A673 (cell line): ENCODE measurements around the gene MFSD2B. TPM values are rescaled to one million over a fixed set of nuclear protein-coding genes. Genes with fewer than 3 reads are reported as not detected.

ENCODE experiments used
- Bru-seq: library from RNA; stranded (reverse); fragments of 400-500 nt; gene quantifications from one replicate; lab custom pipeline; 2021; lab: Mats Ljungman, UMichigan
- BruChase-seq, 2 experiments: library from RNA; stranded (reverse); fragments of 400-500 nt; gene quantifications; one replicate each; lab custom pipeline; 2021; lab: Mats Ljungman, UMichigan
- BruUV-seq: library from RNA; stranded (reverse); fragments of 400-500 nt; replicated peaks from 2 replicates; lab custom pipeline; 2021; lab: Mats Ljungman, UMichigan
- CTCF ChIA-PET: fragments of 300-600 bp; sonication (Branson Sonifier 250); formaldehyde crosslinking; loops from one replicate; lab custom pipeline; 2022; ENCODE audit warnings: antibody characterized with exemption; lab: Charles Lee
- POLR2A ChIA-PET: fragments of 300-600 bp; sonication (Branson Sonifier 250); formaldehyde crosslinking; loops from one replicate; lab custom pipeline; 2022; ENCODE audit warnings: antibody characterized with exemption; ENCODE audit not compliant: low non-redundant PET; lab: Charles Lee
- DNase-seq: peaks from one replicate; pipeline ENCODE4 v3.0.0-alpha.2; 2015; ENCODE audit warnings: low spot score
- H3K27ac ChIP-seq: fragments of 200-600 bp; sonication (generic); 2 replicates; pipeline ENCODE4 v1.5.1; 2016; ENCODE audit warnings: mixed run types, low read depth, mild to moderate bottlenecking, mixed read lengths, antibody characterized with exemption, low read length; ENCODE audit not compliant: poor library complexity, severe bottlenecking
- H3K27me3 ChIP-seq: fragments of 200-600 bp; sonication (generic); replicated peaks from 2 replicates; pipeline ENCODE4 v1.6.1; 2017; ENCODE audit warnings: mixed run types, low read depth, mild to moderate bottlenecking, mixed read lengths, antibody characterized with exemption, low read length; ENCODE audit not compliant: insufficient read depth, poor library complexity
- H3K36me3 ChIP-seq: fragments of 200-600 bp; sonication (generic); 2 replicates; pipeline ENCODE4 v1.6.1; 2016; ENCODE audit warnings: mixed run types, mild to moderate bottlenecking, mixed read lengths, antibody characterized with exemption, low read length; ENCODE audit not compliant: insufficient read depth, poor library complexity, severe bottlenecking
- H3K4me1 ChIP-seq: fragments of 200-600 bp; sonication (generic); 2 replicates; pipeline ENCODE4 v1.6.1; 2017; ENCODE audit warnings: mixed run types, mild to moderate bottlenecking, mixed read lengths, antibody characterized with exemption, low read length; ENCODE audit not compliant: insufficient read depth, poor library complexity, severe bottlenecking
- H3K4me3 ChIP-seq: fragments of 200-600 bp; sonication (generic); 2 replicates; pipeline ENCODE4 v1.5.1; 2016; ENCODE audit warnings: low read depth, mixed run types, mild to moderate bottlenecking, mixed read lengths, low read length; ENCODE audit not compliant: poor library complexity, severe bottlenecking
- H3K9me3 ChIP-seq: fragments of 200-600 bp; sonication (generic); 2 replicates; pipeline ENCODE4 v1.6.1; 2016; ENCODE audit warnings: mixed run types, low read depth, mild to moderate bottlenecking, mixed read lengths, antibody characterized with exemption, low read length; ENCODE audit not compliant: poor library complexity, severe bottlenecking
- CTCF ChIP-seq: fragments of 300-800, 200-600 bp; sonication (generic); conservative IDR thresholded peaks from 2 replicates; pipeline ENCODE4 v1.5.1; 2017; ENCODE audit warnings: low read depth, mild to moderate bottlenecking, antibody characterized with exemption, low read length, moderate library complexity, mixed read lengths
- EZH2 ChIP-seq: fragments of 200-600 bp; sonication (generic); IDR thresholded peaks from 2 replicates; pipeline ENCODE4 v1.6.1; 2017; ENCODE audit warnings: borderline replicate concordance, low read depth, mild to moderate bottlenecking, mixed read lengths, antibody characterized with exemption, low read length; ENCODE audit not compliant: poor library complexity, severe bottlenecking
- intact Hi-C: fragments of 100-400 bp; cut with micrococcal nuclease; formaldehyde crosslinking; loops from one replicate; pipeline ENCODE4 v1.10.0; 2022; ENCODE audit not compliant: unreplicated experiment
- long read RNA-seq: library from polyadenylated mRNA; stranded (forward); transcript quantifications from one replicate; pipeline ENCODE4 v2.0.0, GENCODE V29; 2022
- total RNA-seq: library from RNA; stranded (reverse); gene quantifications from 2 replicates; pipeline ENCODE4 v1.2.3, GENCODE V29; 2021

The MFSD2B gene
- total RNA-seq (0.42 TPM in 1 of 2 replicates, not detected in the other), Bru-seq, nascent RNA (percentile 30 among the genes with signal in this experiment), BruChase-seq, experiment 1, labeled RNA remaining after a 2-hour chase (percentile 36 among the genes with signal in this experiment), BruChase-seq, experiment 2, labeled RNA remaining after a 6-hour chase (percentile 32 among the genes with signal in this experiment)
- long read RNA-seq, partial matches to known transcripts = 0 of 4 reads
- long read RNA-seq, other reads (novel, unspliced or antisense) = 4 of 4 reads

- H3K4me1 ChIP-seq = no peaks in the 10 kb centered on the region
- DNase-seq = no peak
- BruUV-seq = no TSS peak
- ChIA-PET CTCF (no interaction called here), POLR2A (no interaction called here)
- intact Hi-C loops = no loop called here
- H3K27me3 ChIP-seq = no peaks in the 10 kb centered on the region
- H3K4me3 ChIP-seq = peak within 1 kb of the TSS; percentile 41
- no peaks in the 10 kb centered on the region for H3K36me3 ChIP-seq
- H3K9me3 ChIP-seq = no peaks in the 10 kb centered on the region
- H3K27ac ChIP-seq = no peak within 1 kb of the TSS
- TF ChIP-seq EZH2 (no peak), CTCF (no peak)
Observed at GRCh38 chr2:24009680-24010476, at the start of gene MFSD2B. Gene MFSD2B (plus strand): TSS chr2:24010085. CDS start chr2:24010097, 12 bp downstream.

- Histone ChIP-seq H3K27me3 (no peaks in the 10 kb centered on the region), H3K4me1 (no peaks in the 10 kb centered on the region), H3K9me3 (no peaks in the 10 kb centered on the region), H3K4me3 (no peak overlapping the region), H3K27ac (no peak overlapping the region), H3K36me3 (no peaks in the 10 kb centered on the region)
- TF ChIP-seq EZH2 (no peak), CTCF (no peak)
- ChIA-PET POLR2A (no interaction called here), CTCF (no interaction called here)
- no TSS peak for BruUV-seq
- no peak for DNase-seq
- intact Hi-C loops = no loop called here
Observed at GRCh38 chr2:23967846-23968245, 42.0 kb upstream of the MFSD2B start.

GRCh38 chr2:23976883-23977282 lies 33.0 kb upstream of the MFSD2B start:
- DNase-seq = no peak
- no peak for TF ChIP-seq CTCF
- TF ChIP-seq EZH2 = no peak
- Histone ChIP-seq H3K27me3 (no peaks in the 10 kb centered on the region), H3K36me3 (peaks cover 5% of the 10 kb centered on the region), H3K9me3 (no peaks in the 10 kb centered on the region), H3K4me3 (no peak overlapping the region), H3K4me1 (no peaks in the 10 kb centered on the region), H3K27ac (no peak overlapping the region)
- CTCF ChIA-PET = no interaction called here
- no TSS peak for BruUV-seq
- intact Hi-C loops = no loop called here
- POLR2A ChIA-PET = no interaction called here
